Measurements from ENCODE around the gene DOCK3. TPM values are rescaled to one million over a fixed set of nuclear protein-coding genes. Genes with fewer than 3 reads are reported as not detected.

Gene DOCK3
- total RNA-seq, 4 donors from 2014 or later: 5.5 to 10.0 (median 8.7) TPM

- Histone ChIP-seq H3K27ac (no peak overlapping the region), H3K4me3 (no peak overlapping the region), H3K4me1 (peaks cover 0 to 32% (median 0%) of the 10 kb centered on the region in 3 donors), H3K9me3 (no peaks in the 10 kb centered on the region), H3K36me3 (no peaks in the 10 kb centered on the region), H3K27me3 (no peaks in the 10 kb centered on the region)
- TF ChIP-seq POLR2A (IDR thresholded peaks at IDR 0.05) (no peak), POLR2AphosphoS5 (IDR thresholded peaks at IDR 0.05) (no peak), CTCF (IDR thresholded peaks at IDR 0.05) (no peak), EP300 (IDR thresholded peaks at IDR 0.05) (no peak)
- WGBS, 2 donors (ENCODE audit: low coverage in 1 of 2): 94 to 100% methylated on average over 3 of the region's 5 CpGs
- ATAC-seq: no peak
Observed at GRCh38 chr3:50633230-50633790, 41.4 kb upstream of the DOCK3 start.

GRCh38 chr3:50635066-50635465, 39.7 kb upstream of the DOCK3 start:
- TF ChIP-seq CTCF (IDR thresholded peaks at IDR 0.05) (no peak), POLR2AphosphoS5 (IDR thresholded peaks at IDR 0.05) (no peak), POLR2A (IDR thresholded peaks at IDR 0.05) (no peak), EP300 (IDR thresholded peaks at IDR 0.05) (no peak)
- Histone ChIP-seq H3K36me3 (peaks cover 0 to 3% of the 10 kb centered on the region in 2 donors), H3K4me3 (no peak overlapping the region), H3K9me3 (no peaks in the 10 kb centered on the region), H3K27ac (no peak overlapping the region), H3K27me3 (no peaks in the 10 kb centered on the region), H3K4me1 (peaks cover 0 to 29% (median 0%) of the 10 kb centered on the region in 3 donors)
- ATAC-seq: no peak

GRCh38 chr3:50637011-50637410, 37.7 kb upstream of the DOCK3 start:
- Histone ChIP-seq H3K4me1 (peaks cover 0 to 26% (median 0%) of the 10 kb centered on the region in 3 donors), H3K4me3 (no peak overlapping the region), H3K27ac (no peak overlapping the region), H3K36me3 (peaks cover 0 to 23% of the 10 kb centered on the region in 2 donors), H3K9me3 (no peaks in the 10 kb centered on the region), H3K27me3 (no peaks in the 10 kb centered on the region)
- no peak for TF ChIP-seq POLR2A (IDR thresholded peaks at IDR 0.05)
- no peak for TF ChIP-seq POLR2AphosphoS5 (IDR thresholded peaks at IDR 0.05)
- no peak for TF ChIP-seq CTCF (IDR thresholded peaks at IDR 0.05)
- TF ChIP-seq EP300 (IDR thresholded peaks at IDR 0.05): no peak
- ATAC-seq: no peak
- WGBS, 2 donors (ENCODE audit: low coverage in 1 of 2): 73% methylated on average over 2 of the region's 4 CpGs; no CpG with 5 or more reads in 1 of the 2 donors

- H3K4me3 ChIP-seq: no peak overlapping the region
- no peak overlapping the region for H3K27ac ChIP-seq
- H3K27me3 ChIP-seq: no peaks in the 10 kb centered on the region
- no peak for ATAC-seq
- TF ChIP-seq POLR2A (IDR thresholded peaks at IDR 0.05) (no peak), CTCF (IDR thresholded peaks at IDR 0.05) (no peak), EP300 (IDR thresholded peaks at IDR 0.05) (no peak), POLR2AphosphoS5 (IDR thresholded peaks at IDR 0.05) (no peak)
- peaks cover 0 to 22% (median 0%) of the 10 kb centered on the region in 3 donors for H3K4me1 ChIP-seq
- peaks cover 0 to 32% of the 10 kb centered on the region in 2 donors for H3K36me3 ChIP-seq
- 67 to 71% methylated on average over 1 to 3 of the region's 3 CpGs for WGBS, 2 donors (ENCODE audit: low coverage in 1 of 2)
- H3K9me3 ChIP-seq: no peaks in the 10 kb centered on the region
Observed at GRCh38 chr3:50637945-50638344, 36.8 kb upstream of the DOCK3 start.

GRCh38 chr3:50639055-50639494, 35.7 kb upstream of the DOCK3 start:
- Histone ChIP-seq H3K4me1 (peaks cover 0 to 30% (median 0%) of the 10 kb centered on the region in 3 donors), H3K27ac (no peak overlapping the region), H3K4me3 (no peak overlapping the region), H3K36me3 (peaks cover 0 to 43% of the 10 kb centered on the region in 2 donors), H3K27me3 (no peaks in the 10 kb centered on the region), H3K9me3 (no peaks in the 10 kb centered on the region)
- ATAC-seq: no peak
- TF ChIP-seq POLR2A (IDR thresholded peaks at IDR 0.05) (no peak), POLR2AphosphoS5 (IDR thresholded peaks at IDR 0.05) (no peak), EP300 (IDR thresholded peaks at IDR 0.05) (no peak), CTCF (IDR thresholded peaks at IDR 0.05) (no peak)
- 92 to 100% methylated on average over 1 to 3 of the region's 6 CpGs for WGBS, 2 donors (ENCODE audit: low coverage in 1 of 2)

All from gastroesophageal sphincter (tissue), 4 donors.